Caco-2 (cell line): ENCODE data around the gene FOXN3. TPM values are rescaled to one million over a fixed set of nuclear protein-coding genes. Genes with fewer than 3 reads are reported as not detected.

Source experiments
- BruUV-seq: library from RNA; stranded (reverse); fragments of 400-500 nt; replicated peaks from 2 replicates; lab custom pipeline; 2021; lab: Mats Ljungman, UMichigan
- CTCF ChIA-PET: fragments of 300-600 bp; sonication (Branson Sonifier 250); formaldehyde crosslinking; loops from one replicate; lab custom pipeline; 2022; ENCODE audit warnings: antibody characterized with exemption; lab: Charles Lee
- POLR2A ChIA-PET: fragments of 300-600 bp; sonication (Branson Sonifier 250); formaldehyde crosslinking; loops from one replicate; lab custom pipeline; 2022; ENCODE audit warnings: antibody characterized with exemption; lab: Charles Lee
- DNase-seq, 2 experiments: peaks; one replicate each; pipeline versions ENCODE4 v3.0.0 to v3.0.0-alpha.2; 2020 to 2022
- H3K27me3 ChIP-seq: replicated peaks from 2 replicates; pipeline ENCODE4 v1.6.0; 2011; ENCODE audit warnings: low read length; ENCODE audit not compliant: control insufficient read depth, insufficient read depth
- H3K36me3 ChIP-seq: 2 replicates; pipeline ENCODE4 v1.5.1; 2011; ENCODE audit warnings: low read length; ENCODE audit not compliant: control insufficient read depth, insufficient read depth
- H3K4me1 ChIP-seq: fragments of 250-450 bp; sonication (Bioruptor Pico); 2 replicates; pipeline ENCODE4 v1.5.1; 2020; ENCODE audit warnings: mild to moderate bottlenecking
- H3K4me3 ChIP-seq: 2 replicates; pipeline ENCODE4 v1.5.1; 2011; ENCODE audit warnings: low read depth, mild to moderate bottlenecking, control low read depth, low read length
- H3K9me3 ChIP-seq: fragments of 250-450 bp; sonication (Bioruptor Pico); 2 replicates; pipeline ENCODE4 v1.5.1; 2020; ENCODE audit warnings: mild to moderate bottlenecking, moderate library complexity
- H3K27ac Mint-ChIP-seq: one replicate; pipeline ENCODE4 v1.8.0; 2022; ENCODE audit warnings: mixed read lengths; ENCODE audit not compliant: unreplicated experiment
- H3K27me3 Mint-ChIP-seq: one replicate; pipeline ENCODE4 v1.8.0; 2022; ENCODE audit warnings: mixed read lengths; ENCODE audit not compliant: insufficient read depth, unreplicated experiment
- H3K36me3 Mint-ChIP-seq: one replicate; pipeline ENCODE4 v1.8.0; 2022; ENCODE audit warnings: mild to moderate bottlenecking, mixed read lengths; ENCODE audit not compliant: insufficient read depth, unreplicated experiment
- H3K4me1 Mint-ChIP-seq: one replicate; pipeline ENCODE4 v1.8.0; 2022; ENCODE audit warnings: low read depth, mixed read lengths; ENCODE audit not compliant: unreplicated experiment
- H3K4me3 Mint-ChIP-seq: one replicate; pipeline ENCODE4 v1.8.0; 2022; ENCODE audit warnings: mild to moderate bottlenecking, moderate library complexity, mixed read lengths; ENCODE audit not compliant: unreplicated experiment
- H3K9me3 Mint-ChIP-seq: one replicate; pipeline ENCODE4 v1.8.0; 2022; ENCODE audit warnings: mixed read lengths; ENCODE audit not compliant: unreplicated experiment
- CTCF ChIP-seq, 2 experiments: fragments of 200-600 bp in 1 of 2; IDR thresholded peaks; 1 replicate in 1 of 2; 2 replicates in 1 of 2; pipeline versions ENCODE4 v1.5.1 to v1.8.0; 2011 to 2022; ENCODE audit warnings: antibody characterized with exemption in 1 of 2, control low read depth in 1 of 2, inconsistent platforms in 1 of 2, low read depth in 1 of 2, low read length in 1 of 2, mild to moderate bottlenecking in 1 of 2, moderate library complexity in 1 of 2; ENCODE audit not compliant: insufficient read depth in 1 of 2, severe bottlenecking in 1 of 2, unreplicated experiment in 1 of 2
- intact Hi-C: fragments of 100-400 bp; cut with micrococcal nuclease; formaldehyde crosslinking; loops from one replicate; pipeline ENCODE4 v1.10.0; 2022; ENCODE audit not compliant: unreplicated experiment
- total RNA-seq: library from RNA; stranded (reverse); gene quantifications from 2 replicates; pipeline ENCODE4 v1.2.3, GENCODE V29; 2022

The FOXN3 gene
- total RNA-seq, 1 experiment from 2014 or later, result 20.6 TPM

DNA sequence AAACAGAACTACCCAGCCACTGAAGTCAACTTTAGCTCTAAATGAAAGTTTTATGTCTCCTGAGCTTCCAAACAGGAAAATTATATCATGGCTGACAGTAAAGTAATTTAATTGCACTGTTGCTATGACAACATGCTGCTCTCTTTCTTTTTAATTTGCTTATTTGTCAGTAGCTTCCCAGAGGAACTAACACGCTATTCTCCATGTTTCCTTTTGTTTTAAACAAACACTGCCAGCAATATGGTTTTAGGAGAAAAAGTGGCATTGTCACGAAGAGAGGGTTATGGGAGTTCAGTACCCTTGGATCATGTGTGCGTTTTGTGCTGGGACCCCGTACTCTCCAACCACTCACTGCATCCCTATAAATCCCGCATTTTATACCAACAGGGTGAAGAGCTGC is 1.9 kb downstream of the FOXN3 start:
- intact Hi-C loops, result loop anchor here (5.0 to 10.0 kb wide), 4 partner anchors 163 to 500 kb away; no protein-coding TSS in a partner anchor
- Mint-ChIP-seq H3K27me3 (no peaks in the 10 kb centered on the region), H3K9me3 (no peaks in the 10 kb centered on the region), H3K4me1 (peaks cover 11% of the 10 kb centered on the region), H3K4me3 (peak overlapping the region; percentile 84), H3K27ac (peak overlapping the region; percentile 83), H3K36me3 (peaks cover 29% of the 10 kb centered on the region)
- TF ChIP-seq CTCF (IDR thresholded peaks at IDR 0.05; ENCODE audit: insufficient read depth in 1 of 2, low read depth in 1 of 2, low read length in 1 of 2, severe bottlenecking in 1 of 2, unreplicated experiment in 1 of 2), result no peak
- H3K9me3 ChIP-seq, result no peaks in the 10 kb centered on the region
- ChIA-PET CTCF (interaction anchor here (0.5 to 1.6 kb wide), 3 partner anchors 13 to 79 kb away, joined by 3 to 5 read pairs (median 5); no protein-coding TSS in a partner anchor), POLR2A (no interaction called here)
- H3K27me3 ChIP-seq, result no peaks in the 10 kb centered on the region
- H3K4me1 ChIP-seq, result no peaks in the 10 kb centered on the region; the same call in 1 of the 2 replicates
- TSS peak; percentile 43 for BruUV-seq
- DNase-seq, result no peak
- H3K4me3 ChIP-seq, result 0 out of 2 replicates have a peak overlapping the region, but pooled peaks have one; percentile 0
- H3K36me3 ChIP-seq, result peaks cover 2% of the 10 kb centered on the region

DNA sequence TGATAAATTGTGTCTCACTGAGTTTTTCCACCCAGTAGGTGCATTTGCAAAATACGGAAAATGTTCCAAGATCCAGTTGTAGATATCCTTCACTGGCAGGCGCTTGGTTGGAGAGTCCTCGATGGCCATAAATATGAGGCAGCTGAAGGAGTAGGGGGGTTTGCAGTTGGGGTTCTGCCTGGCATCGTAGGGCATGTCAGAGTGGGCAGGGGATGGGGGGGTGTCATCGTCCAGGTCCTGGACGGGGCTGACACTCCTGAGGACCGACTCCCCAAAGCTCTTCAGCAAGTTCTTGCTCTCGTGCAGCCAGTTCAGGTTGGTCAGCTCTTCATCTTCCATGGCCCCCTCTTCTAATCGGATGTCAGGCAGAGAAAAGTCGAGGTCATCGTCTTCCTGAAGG is 5.1 kb downstream of the FOXN3 start:
- peaks cover 2% of the 10 kb centered on the region for H3K36me3 ChIP-seq
- TF ChIP-seq CTCF (IDR thresholded peaks at IDR 0.05; ENCODE audit: insufficient read depth in 1 of 2, low read depth in 1 of 2, low read length in 1 of 2, severe bottlenecking in 1 of 2, unreplicated experiment in 1 of 2), result no peak
- Mint-ChIP-seq H3K4me1 (peaks cover 5% of the 10 kb centered on the region), H3K9me3 (no peaks in the 10 kb centered on the region), H3K27me3 (no peaks in the 10 kb centered on the region), H3K4me3 (no peak overlapping the region), H3K36me3 (peaks cover 32% of the 10 kb centered on the region), H3K27ac (no peak overlapping the region)
- BruUV-seq, result no TSS peak
- ChIA-PET POLR2A (no interaction called here), CTCF (no interaction called here)
- H3K4me1 ChIP-seq, result no peaks in the 10 kb centered on the region
- intact Hi-C loops, result loop anchor here (10.0 kb wide), 1 partner anchor 503 kb away; no protein-coding TSS in a partner anchor
- no peak for DNase-seq
- H3K27me3 ChIP-seq, result no peaks in the 10 kb centered on the region
- no peaks in the 10 kb centered on the region for H3K9me3 ChIP-seq
- no peak overlapping the region for H3K4me3 ChIP-seq

- Histone ChIP-seq H3K4me1 (no peaks in the 10 kb centered on the region), H3K9me3 (no peaks in the 10 kb centered on the region), H3K36me3 (peaks cover 2% of the 10 kb centered on the region), H3K27me3 (no peaks in the 10 kb centered on the region), H3K4me3 (no peak overlapping the region)
- Mint-ChIP-seq H3K4me1 (no peaks in the 10 kb centered on the region), H3K36me3 (peaks cover 23% of the 10 kb centered on the region), H3K27ac (no peak overlapping the region), H3K9me3 (no peaks in the 10 kb centered on the region), H3K27me3 (no peaks in the 10 kb centered on the region), H3K4me3 (no peak overlapping the region)
- POLR2A ChIA-PET, result no interaction called here
- no TSS peak for BruUV-seq
- TF ChIP-seq CTCF (IDR thresholded peaks at IDR 0.05; ENCODE audit: insufficient read depth in 1 of 2, low read depth in 1 of 2, low read length in 1 of 2, severe bottlenecking in 1 of 2, unreplicated experiment in 1 of 2), result no peak
- intact Hi-C loops, result loop anchor here (10.0 kb wide), 1 partner anchor 505 kb away; no protein-coding TSS in a partner anchor
- CTCF ChIA-PET, result no interaction called here
- no peak for DNase-seq
These were observed 7.1 kb downstream of the FOXN3 start for GRCh38 chr14:89409961-89410360.
